Stimulated activated CD8-positive, alpha-beta memory T cell treated with anti-CD3 and anti-CD28 coated beads, Interleukin-15, amount 100 ng/mL, for 4 hours (primary cell): ENCODE measurements around the gene GUCA1C.

ENCODE experiments used
- DNase-seq, 2 donors: peaks; one replicate each; pipeline ENCODE4 v3.0.0-alpha.2; 2020; ENCODE audit warnings: low read depth in 2 of 2

GUCA1C gene

DNA sequence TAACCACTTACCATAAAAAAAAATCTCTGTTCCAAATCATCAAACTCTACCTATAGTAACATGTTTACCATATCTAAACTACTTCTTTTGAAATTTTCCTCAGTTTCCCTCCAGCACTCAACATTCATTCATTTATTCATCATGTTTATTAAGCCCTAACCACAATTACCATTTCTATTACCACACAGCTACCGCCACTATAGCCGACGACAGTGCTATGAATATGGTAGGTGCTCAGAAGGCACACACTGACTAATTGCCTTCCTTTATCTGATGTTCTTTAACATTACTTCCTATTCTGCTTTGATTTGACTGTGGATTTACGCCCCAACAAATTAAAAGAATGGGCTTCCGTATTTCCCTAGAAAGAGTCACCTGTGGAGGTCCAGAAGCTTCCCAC lies 43.9 kb downstream of the GUCA1C start:
- DNase-seq, result no peak

DNA sequence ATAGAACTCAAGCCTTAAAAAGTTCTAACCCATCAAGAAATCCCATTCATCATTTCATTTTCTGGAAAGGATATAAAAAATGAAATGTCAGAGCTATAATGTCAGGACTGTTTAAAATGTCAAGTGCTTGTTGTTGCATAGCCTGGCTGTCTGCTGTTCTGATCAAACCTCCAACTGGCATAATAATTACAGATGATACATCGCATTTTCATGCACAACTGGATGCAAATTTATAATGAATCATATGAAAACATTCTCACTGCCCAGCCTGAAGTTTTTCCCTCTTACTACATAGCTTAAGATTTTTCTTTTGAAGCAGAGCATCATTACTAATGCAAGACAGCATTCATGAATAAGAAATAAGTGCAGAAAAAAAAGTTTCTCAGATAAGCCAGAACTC lies 46.5 kb downstream of the GUCA1C start:
- no peak for DNase-seq

DNA sequence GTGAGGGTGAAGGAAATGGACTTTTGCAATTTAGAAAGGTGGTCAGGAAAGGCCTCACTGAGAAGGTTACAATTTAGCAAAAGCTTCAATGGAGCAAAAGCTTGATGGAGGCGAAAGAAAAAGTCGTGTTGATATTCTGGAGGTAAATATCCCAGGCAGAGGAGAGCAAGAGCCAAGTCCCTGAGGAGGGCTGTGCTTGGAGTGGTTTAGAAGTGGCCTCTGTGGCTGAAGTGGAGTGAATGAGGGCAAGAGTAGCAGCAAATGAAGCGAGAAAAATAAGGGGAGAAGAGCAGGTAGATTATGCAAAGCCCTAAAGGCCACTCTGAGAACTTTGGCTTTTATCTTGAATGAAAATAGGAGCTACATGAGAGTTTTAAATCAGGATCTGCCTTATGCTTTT lies 54.1 kb downstream of the GUCA1C start:
- DNase-seq, result no peak

GRCh38 chr3:108897883-108898282 lies 55.8 kb downstream of the GUCA1C start:
- DNase-seq, result no peak

DNA sequence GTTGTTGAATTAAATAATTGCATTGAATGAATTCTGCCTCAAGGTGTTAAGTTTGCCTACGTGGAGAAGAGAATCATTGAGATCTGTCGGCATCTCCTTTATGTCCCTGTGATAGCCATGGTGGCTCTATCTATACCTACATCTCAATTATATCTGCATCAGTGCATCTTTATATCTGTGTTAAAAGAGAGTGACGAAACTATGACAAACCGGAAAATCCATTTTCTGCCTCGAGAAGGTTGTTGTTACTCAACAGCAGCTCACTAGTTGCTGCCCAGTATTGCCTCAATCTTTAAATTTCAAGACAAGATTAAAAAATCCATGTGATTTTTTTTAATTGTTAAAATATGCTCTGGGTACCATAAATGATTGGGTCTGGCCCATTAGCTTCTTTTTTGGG lies 58.7 kb downstream of the GUCA1C start:
- DNase-seq, result no peak

DNA sequence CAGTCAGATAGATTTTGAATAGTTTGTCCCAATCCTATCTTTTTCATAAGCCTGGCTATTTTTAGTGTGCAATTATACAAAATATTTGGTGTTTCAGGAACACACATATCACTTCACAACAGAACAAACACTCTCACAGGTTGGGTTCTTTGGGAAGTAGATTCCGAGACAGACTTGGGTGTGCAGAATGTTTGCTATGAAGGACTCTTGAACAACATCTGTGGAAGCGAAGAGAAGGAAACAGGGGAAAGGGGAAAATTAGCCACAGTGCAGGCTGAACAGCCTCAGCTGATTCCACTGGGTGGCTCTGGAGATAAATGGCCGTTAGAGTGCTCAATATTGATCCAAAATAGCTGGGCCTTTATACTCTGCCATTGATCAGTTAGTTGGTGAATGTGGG lies 61.8 kb downstream of the GUCA1C start:
- DNase-seq, result no peak

- DNase-seq, result no peak
These were observed 65.9 kb downstream of the GUCA1C start for GRCh38 chr3:108887777-108888176.

GRCh38 chr3:108887121-108887520 lies 66.6 kb downstream of the GUCA1C start:
- DNase-seq, result no peak

DNA sequence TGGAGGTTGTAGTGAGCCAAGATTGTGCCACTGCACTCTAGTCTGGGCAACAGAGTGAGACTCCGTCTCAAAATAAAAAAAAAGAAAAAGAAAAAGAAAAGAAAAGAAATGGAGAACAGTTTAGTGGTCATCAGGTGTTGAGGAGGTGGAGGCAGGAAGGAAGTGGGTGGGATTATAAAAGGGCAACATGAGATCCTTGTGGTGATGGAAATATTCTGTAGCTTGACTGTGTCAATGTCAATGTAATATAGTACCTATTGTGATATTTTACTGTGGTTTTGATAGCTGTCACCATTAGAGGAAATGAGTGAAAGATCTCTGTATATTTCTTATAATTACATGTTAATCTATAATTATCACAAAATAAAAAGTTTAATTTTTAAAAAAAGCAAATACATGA lies 70.3 kb downstream of the GUCA1C start:
- DNase-seq, result no peak

DNA sequence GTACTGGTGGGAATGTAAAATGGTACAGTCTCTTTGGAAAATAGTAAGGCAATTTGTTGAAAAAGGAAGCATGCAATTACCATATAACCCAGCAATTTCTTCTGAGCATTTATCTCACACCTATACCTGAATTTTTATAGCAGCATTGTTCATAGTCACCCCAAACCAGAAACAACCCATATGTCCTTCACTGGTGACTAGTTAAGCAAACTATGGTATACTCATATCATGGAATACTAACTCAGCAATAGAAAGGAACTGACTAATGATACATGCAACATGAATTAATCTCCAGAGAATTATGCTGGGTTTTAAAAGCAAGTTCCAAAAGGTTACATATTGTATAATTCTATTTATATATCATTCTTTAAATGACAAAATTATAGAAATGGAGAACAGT lies 70.9 kb downstream of the GUCA1C start:
- DNase-seq, result no peak

GRCh38 chr3:108879915-108880314 lies 73.8 kb downstream of the GUCA1C start:
- DNase-seq, result no peak

DNA sequence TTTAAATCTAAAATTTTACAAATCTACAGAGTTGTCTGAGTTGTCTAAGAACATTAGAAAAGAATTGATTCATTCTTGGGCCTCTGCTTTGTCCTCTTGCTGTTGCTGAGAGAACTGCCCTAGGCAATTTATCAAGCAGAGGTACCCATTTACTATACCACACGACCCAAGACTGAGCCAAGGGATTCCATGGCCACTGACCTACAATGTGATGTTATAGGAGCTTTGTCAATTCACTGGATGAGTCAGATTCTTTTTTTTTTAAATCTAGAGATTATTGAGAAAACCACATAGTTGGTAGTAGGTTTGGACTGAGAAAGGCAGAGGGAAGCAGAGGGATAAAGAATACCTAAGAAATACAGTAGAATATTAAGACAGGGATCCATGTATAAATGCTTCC lies 75.8 kb downstream of the GUCA1C start:
- DNase-seq, result no peak

DNA sequence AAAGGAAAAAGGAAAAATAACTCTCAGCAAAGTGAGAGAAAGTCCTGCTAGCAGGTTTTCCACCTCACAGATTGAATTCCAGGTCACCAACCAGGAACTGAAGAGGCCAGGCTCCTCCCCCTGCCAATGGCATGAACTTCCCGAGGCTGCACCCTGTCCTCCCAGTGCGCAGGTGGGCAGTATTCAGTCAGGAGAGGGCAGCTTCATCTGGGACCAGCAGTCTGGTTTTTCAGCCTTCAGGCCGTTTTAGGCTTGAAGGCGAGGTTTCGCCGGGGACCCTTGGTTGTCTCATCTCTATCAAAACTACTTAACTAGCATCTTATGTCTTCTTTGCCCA lies 89.9 kb downstream of the GUCA1C start:
- DNase-seq, result no peak

- DNase-seq, result no peak
These were observed 90.5 kb downstream of the GUCA1C start for GRCh38 chr3:108862865-108863798.

DNA sequence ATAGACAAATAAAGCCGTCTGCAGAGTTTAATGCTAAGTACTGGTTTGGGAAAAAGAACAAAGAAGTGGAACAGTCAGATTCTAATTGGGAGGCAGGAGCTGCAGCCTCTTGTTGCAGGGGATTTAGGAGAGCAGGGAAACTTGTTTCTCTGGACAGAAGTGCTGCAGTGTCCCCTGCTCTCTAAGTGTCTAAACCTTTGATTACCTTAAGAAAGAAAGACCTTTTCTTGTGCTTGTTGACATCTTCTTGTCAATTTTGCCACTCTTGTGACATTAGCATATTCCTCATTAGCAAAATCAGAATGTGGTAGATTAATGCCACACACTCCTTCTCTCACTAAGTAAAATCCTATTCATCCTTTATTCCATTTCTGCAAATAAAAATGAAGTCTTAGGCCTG lies 92.3 kb downstream of the GUCA1C start:
- no peak for DNase-seq
